OCI-M1 (cell line): ENCODE measurements around the gene TNK2.

Source experiments
- DNase-seq: peaks from one replicate; lab custom pipeline; 2025; lab: John Stamatoyannopoulos, UW

TNK2 gene

GRCh38 chr3:195899701-195900435 lies 8.5 kb downstream of the TNK2 start:
- DNase-seq: no peak

DNA sequence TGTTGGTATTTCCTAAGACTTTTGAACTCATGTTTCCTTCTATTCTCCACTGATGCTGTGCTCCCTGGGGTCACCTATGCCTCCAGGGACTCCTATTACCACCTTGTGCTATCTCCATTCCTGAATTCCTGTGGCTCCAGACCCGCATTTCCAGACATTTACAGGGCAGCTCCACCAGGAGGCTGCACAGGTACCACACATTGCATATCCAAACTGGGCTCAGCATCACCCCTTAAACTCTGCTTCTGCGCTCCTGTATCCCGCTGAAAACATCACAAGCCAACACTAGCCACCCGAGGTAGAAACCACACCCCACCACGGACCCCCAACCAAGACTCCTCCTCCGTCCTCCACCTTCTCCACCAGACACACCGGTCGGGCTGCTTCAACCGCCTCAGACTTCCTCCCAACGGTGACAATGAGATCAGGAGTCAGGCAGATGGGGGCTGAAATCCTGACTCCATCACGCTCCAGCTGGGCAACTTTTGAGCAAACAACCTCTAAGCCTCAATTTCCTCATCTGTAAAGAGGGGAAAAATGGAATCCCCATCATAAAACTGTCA lies 10.4 kb downstream of the TNK2 start:
- DNase-seq: no peak

GRCh38 chr3:195897081-195897852 lies 11.1 kb downstream of the TNK2 start:
- no peak for DNase-seq

DNA sequence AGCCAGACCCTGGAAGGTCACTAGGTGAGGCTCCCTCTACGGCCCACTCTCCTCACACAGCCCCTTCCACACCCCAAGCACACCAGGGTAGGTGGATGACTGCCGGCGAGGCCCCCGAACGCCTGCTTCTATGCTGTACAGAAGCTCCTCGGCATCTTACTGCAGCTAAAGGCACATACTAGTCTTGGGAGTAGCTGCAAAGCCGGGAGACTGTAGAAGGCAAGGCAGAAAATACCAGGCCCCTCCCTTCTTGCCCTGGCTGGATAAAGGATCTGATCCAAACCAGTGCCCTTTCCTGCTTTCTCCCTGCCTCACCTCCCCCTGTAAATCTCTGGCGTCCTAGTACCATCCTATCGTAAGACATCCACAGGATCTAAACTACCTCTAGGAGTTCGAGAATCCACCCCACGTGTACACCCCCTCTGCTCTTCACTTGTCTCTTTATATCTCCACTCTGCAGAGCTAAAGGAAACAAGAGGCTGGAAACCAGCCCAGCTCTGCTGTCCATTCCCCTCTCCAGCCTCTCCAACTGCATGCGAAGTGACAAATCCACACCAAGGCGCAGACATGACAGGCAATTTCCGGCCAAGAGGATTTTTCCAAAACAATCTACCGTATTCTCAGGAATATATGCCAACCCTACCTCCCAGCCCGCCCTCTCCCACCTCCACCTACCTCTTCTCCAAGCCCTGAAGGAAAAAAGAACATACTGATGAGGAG lies 11.8 kb downstream of the TNK2 start:
- no peak for DNase-seq

GRCh38 chr3:195895861-195896360 lies 12.4 kb downstream of the TNK2 start:
- peak; percentile 20 for DNase-seq

GRCh38 chr3:195895078-195895860 lies 13.1 kb downstream of the TNK2 start:
- peak; percentile 51 for DNase-seq

DNA sequence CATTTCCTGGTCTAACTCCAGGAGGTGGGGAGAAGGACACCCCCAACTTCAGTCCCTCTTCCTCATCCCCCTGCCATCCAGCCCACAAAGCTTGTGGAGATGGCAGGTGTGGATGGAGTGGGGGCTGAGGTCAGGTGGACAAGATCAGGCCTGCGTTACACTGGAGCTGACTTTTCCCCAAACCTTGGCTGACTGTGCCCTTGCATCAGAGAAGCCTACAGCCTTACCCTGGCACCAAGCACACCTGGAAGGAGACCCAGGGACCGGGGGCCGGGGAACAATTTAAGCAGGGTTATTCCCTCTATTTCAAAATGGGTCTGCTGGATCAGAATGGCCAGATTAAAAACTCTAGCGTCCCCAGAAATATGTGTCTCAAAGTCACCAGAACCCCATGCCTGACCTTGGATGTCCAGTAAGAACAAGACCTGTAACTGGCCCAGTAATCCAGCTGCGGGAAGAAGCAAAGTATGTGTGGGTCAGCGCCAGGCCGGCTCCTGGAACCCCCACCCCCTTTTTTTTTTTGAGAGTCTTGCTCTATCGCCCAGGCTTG lies 14.4 kb downstream of the TNK2 start:
- DNase-seq: no peak

DNA sequence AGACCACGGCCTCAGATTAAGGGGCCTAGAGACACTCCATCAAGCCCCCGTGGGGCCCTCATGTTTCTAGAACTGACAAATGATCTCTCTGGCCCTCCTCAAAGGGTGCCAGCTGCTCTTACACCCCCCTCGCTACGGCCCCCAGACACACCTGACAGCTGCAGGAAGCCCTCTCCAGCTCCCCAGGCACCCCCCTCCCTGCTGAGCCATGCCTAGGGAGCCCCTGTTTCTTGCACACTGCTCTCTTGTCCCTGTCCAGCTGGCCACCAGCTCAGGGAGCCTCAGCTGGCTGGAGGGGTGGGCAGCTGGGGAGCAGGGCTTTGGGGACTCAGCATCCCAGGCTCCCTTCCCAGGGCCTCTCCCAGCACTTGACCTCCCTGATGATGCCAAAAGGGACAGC lies 14.8 kb downstream of the TNK2 start:
- no peak for DNase-seq

DNA sequence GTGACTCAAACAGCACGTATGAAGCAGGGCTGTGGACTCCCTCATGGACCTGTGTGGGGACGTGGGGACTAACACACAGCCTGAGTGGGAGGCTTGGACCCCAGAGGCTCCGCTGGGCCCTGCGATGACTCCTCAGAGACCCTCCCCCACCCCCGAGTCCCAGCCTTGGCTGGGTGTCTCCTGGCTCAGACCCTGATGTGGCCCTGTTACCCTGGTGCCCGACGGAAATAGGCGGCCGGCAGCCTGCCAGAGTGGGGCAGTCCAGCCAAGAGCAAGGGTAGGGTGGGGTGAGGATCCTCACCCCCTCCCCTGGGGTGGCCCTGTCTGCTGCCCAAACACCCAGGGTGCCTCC lies 15.3 kb downstream of the TNK2 start:
- DNase-seq: no peak

GRCh38 chr3:195892105-195893043 lies 16.0 kb downstream of the TNK2 start:
- no peak for DNase-seq

- DNase-seq: no peak
Measured at GRCh38 chr3:195891431-195892104, 16.8 kb downstream of the TNK2 start.

GRCh38 chr3:195889870-195890295 lies 18.5 kb downstream of the TNK2 start:
- no peak for DNase-seq

- no peak for DNase-seq
Measured at GRCh38 chr3:195888981-195889869, 19.1 kb downstream of the TNK2 start.

DNA sequence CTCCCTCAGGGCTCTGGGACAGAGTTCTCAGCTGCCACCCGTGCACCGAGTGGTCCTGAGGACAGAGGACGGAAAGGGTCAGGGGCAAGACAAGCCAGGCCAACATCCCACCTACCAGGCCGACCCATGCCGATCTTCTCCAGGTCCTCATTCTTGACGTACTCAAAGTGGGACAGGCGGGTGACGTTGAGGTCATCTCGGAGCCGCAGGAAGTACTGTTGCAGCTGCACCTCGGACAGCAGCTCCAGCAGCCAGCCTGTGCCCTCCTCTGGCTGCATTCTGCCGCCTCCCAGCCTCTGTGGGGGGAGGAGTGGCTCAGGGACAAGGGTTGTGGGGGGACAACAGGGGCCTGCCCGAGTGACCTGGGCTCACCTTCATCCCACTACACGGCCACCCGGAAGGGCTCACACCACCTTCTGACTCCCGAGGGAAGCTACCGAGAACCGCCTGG lies 20.0 kb downstream of the TNK2 start:
- no peak for DNase-seq

- no peak for DNase-seq
Measured at GRCh38 chr3:195887670-195888069, 20.7 kb downstream of the TNK2 start.

- DNase-seq: no peak
Measured at GRCh38 chr3:195886181-195887141, 21.9 kb downstream of the TNK2 start.
